Esophagus muscularis mucosa (tissue), 3 donors: ENCODE results near the gene LIX1L.

Experiments
- CTCF ChIP-seq, 3 experiments: fragments of 200-600 bp in 2 of 3; fragments of 450-650 bp in 1 of 3; sonication (generic) in 2 of 3; IDR thresholded peaks; one replicate each; pipeline ENCODE4 v1.5.1; 2017 to 2019; ENCODE audit warnings: antibody characterized with exemption in 3 of 3, mild to moderate bottlenecking in 2 of 3, moderate library complexity in 1 of 3
- POLR2A ChIP-seq: fragments of 450-650 bp; IDR thresholded peaks from one replicate; pipeline ENCODE4 v1.6.1; 2017; ENCODE audit warnings: antibody characterized with exemption, moderate library complexity, mild to moderate bottlenecking, low read depth

GRCh38 chr1:145891587-145892485 lies 66.0 kb downstream of the LIX1L start:
- TF ChIP-seq CTCF (IDR thresholded peaks at IDR 0.05) (peak; percentile 89 to 100 (median 99)), POLR2A (no peak)
